ENCODE data around the gene OSBPL8. TPM values are rescaled to one million over a fixed set of nuclear protein-coding genes. Genes with fewer than 3 reads are reported as not detected.

OSBPL8 gene
- total RNA-seq, 2 donors from 2014 or later = 65.5 to 78.9 TPM

DNA sequence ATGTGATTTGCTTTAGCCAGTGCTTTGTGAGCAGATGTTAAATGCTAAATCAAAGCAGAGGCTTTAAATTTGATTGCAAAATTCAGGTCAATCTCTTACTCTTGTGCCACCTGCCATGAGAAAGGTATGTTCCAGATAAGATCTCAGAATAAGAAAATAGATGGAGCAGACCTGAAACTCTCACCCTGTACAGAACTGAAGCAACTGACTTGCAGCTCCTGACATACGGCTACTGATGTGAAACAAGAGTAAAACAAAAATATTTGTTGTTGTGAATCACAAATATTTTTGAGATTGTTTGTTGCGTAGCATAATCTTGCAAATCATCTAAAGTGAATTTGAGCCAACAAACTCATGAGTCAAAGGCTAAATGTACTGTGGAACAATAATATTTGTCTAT is 3.5 kb upstream of the OSBPL8 start:
- TF ChIP-seq, protein P1, sequence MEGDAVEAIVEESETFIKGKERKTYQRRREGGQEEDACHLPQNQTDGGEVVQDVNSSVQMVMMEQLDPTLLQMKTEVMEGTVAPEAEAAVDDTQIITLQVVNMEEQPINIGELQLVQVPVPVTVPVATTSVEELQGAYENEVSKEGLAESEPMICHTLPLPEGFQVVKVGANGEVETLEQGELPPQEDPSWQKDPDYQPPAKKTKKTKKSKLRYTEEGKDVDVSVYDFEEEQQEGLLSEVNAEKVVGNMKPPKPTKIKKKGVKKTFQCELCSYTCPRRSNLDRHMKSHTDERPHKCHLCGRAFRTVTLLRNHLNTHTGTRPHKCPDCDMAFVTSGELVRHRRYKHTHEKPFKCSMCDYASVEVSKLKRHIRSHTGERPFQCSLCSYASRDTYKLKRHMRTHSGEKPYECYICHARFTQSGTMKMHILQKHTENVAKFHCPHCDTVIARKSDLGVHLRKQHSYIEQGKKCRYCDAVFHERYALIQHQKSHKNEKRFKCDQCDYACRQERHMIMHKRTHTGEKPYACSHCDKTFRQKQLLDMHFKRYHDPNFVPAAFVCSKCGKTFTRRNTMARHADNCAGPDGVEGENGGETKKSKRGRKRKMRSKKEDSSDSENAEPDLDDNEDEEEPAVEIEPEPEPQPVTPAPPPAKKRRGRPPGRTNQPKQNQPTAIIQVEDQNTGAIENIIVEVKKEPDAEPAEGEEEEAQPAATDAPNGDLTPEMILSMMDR (IDR thresholded peaks at IDR 0.05) = no peak
- H3K27ac ChIP-seq = no peak overlapping the region
- no peaks in the 10 kb centered on the region for H3K9me3 ChIP-seq
- no peak for ATAC-seq (ENCODE audit: insufficient number of reproducible peaks, low FRiP score, low read depth)
- H3K36me3 ChIP-seq = no peaks in the 10 kb centered on the region
- peaks cover 4% of the 10 kb centered on the region in 2 donors for H3K4me1 ChIP-seq (ENCODE audit: control insufficient read depth in 1 of 2, low read depth in 2 of 2)
- no peaks in the 10 kb centered on the region for H3K27me3 ChIP-seq (replicated peaks; ENCODE audit: insufficient read depth)
- H3K4me3 ChIP-seq = no peak overlapping the region
- no peak for DNase-seq (ENCODE audit: low spot score)

DNA sequence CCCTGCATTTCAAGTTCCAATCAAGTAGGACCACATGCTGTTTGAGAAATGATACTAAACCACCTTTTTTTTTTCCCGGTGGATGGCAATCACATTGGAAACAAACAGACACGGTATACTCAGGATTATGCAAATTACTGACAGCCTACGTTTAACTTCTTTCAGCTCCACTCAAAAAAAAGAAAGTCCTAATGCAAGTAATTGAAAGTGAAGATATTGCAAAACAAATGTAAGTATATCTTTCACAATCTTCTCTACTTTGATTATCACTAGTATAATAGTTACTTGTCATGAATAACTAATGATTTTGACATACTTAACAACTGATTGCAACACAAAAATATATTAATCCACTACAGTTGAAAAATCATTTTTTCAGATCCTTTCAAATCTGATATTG is 2.6 kb upstream of the OSBPL8 start:
- Histone ChIP-seq H3K9me3 (no peaks in the 10 kb centered on the region), H3K27me3 (replicated peaks; ENCODE audit: insufficient read depth) (no peaks in the 10 kb centered on the region), H3K4me1 (ENCODE audit: control insufficient read depth in 1 of 2, low read depth in 2 of 2) (peaks cover 9 to 13% of the 10 kb centered on the region in 2 donors), H3K4me3 (no peak overlapping the region), H3K27ac (no peak overlapping the region), H3K36me3 (no peaks in the 10 kb centered on the region)
- ATAC-seq (ENCODE audit: insufficient number of reproducible peaks, low FRiP score, low read depth) (no peak), DNase-seq (ENCODE audit: low spot score) (no peak)
- TF ChIP-seq, protein P1 (IDR thresholded peaks at IDR 0.05) = no peak

DNA sequence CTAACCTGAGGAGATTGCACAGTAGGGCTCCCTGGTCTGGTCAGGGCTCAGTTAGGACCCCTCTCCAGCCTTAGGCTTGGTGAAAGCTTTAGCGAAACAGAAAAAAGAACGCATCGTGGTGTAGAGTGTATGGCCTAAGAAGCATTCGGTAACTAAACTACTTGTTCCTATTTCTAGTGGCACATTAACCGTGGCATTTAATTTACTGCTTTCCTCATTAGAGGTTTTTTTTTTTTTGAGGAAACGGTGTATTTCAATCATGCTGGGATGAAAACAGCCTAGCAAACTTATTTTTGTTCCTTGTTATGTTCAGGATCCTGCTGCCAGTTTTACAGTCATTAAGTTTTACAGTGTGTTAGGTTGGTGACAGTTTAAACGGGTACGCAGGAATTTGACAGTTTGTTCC is 518 bp upstream of the OSBPL8 start:
- H3K27ac ChIP-seq = peak overlapping the region; percentile 96 to 98
- TF ChIP-seq, protein P1 (IDR thresholded peaks at IDR 0.05) = no peak
- H3K4me3 ChIP-seq = peak overlapping the region; percentile 98
- no peaks in the 10 kb centered on the region for H3K27me3 ChIP-seq (replicated peaks; ENCODE audit: insufficient read depth)
- H3K9me3 ChIP-seq = no peaks in the 10 kb centered on the region
- no peaks in the 10 kb centered on the region for H3K36me3 ChIP-seq
- no peak for ATAC-seq (ENCODE audit: insufficient number of reproducible peaks, low FRiP score, low read depth)
- peaks cover 9 to 22% of the 10 kb centered on the region in 2 donors for H3K4me1 ChIP-seq (ENCODE audit: control insufficient read depth in 1 of 2, low read depth in 2 of 2)
- DNase-seq (ENCODE audit: low spot score) = no peak

DNA sequence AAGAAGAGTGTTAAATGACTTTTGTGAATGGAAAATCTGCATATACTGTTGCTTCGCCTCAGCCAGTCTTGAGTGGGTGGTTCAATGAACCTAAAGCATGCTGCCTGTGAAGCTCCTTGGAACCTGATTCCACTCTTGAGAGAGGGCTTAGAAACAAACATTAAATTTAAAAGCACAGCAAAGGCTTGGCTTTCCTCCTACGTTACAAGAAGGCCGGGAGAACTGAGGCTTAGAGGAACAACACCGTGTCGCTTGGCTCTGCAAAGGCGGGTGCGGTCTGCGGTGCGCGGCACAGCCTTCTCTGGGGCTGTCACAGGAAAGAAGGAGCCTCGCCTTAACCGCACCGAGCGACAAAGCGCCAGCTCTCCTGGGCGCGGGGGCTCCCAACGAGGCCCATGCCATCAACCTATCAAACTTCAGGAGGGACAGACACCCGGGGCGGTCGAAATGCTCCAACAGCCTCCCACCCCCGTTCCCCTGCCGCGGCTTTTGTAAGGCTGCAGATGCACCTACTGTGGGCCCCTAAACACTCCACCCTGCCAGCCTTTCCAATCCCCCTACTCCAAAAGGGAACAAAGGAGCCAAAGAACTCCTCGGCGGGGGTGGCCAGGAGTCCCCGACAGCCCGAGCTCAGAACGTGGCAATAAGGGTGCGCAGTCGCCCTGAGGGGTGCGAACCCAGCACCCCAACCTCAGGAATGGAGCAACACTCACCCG is 729 bp downstream of the OSBPL8 start:
- Histone ChIP-seq H3K36me3 (no peaks in the 10 kb centered on the region), H3K27me3 (replicated peaks; ENCODE audit: insufficient read depth) (no peaks in the 10 kb centered on the region), H3K9me3 (no peaks in the 10 kb centered on the region), H3K4me3 (peak overlapping the region; percentile 98), H3K4me1 (ENCODE audit: control insufficient read depth in 1 of 2, low read depth in 2 of 2) (peaks cover 14 to 32% of the 10 kb centered on the region in 2 donors), H3K27ac (peak overlapping the region; percentile 96 to 98)
- ATAC-seq (ENCODE audit: insufficient number of reproducible peaks, low FRiP score, low read depth) = peak; percentile 39
- TF ChIP-seq, protein P1 (IDR thresholded peaks at IDR 0.05) = no peak
- peak; percentile 7 for DNase-seq (ENCODE audit: low spot score)

DNA sequence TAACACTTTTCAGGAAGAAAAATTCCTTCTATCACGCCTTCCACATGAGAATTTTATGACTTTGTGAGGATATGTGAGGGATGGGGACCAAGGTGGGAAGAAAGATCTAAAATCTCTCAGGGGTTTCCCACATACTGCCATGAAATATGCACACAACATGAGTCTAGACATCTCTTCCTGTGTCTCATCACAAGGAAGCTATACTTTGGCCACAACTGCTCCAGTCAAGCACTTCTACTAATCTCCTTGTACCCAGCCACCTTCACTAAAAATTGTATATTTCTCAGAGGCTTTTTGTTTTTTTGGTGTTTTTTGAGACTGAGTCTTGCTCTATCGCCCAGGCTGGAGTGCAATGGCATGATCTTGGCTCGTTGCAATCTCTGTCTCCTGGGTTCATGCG is 3.2 kb downstream of the OSBPL8 start:
- Histone ChIP-seq H3K4me3 (no peak overlapping the region), H3K36me3 (no peaks in the 10 kb centered on the region), H3K27ac (no peak overlapping the region), H3K9me3 (no peaks in the 10 kb centered on the region), H3K4me1 (ENCODE audit: control insufficient read depth in 1 of 2, low read depth in 2 of 2) (peaks cover 22 to 39% of the 10 kb centered on the region in 2 donors), H3K27me3 (replicated peaks; ENCODE audit: insufficient read depth) (no peaks in the 10 kb centered on the region)
- DNase-seq (ENCODE audit: low spot score) (no peak), ATAC-seq (ENCODE audit: insufficient number of reproducible peaks, low FRiP score, low read depth) (no peak)
- TF ChIP-seq, protein P1 (IDR thresholded peaks at IDR 0.05) = no peak
